T-cell (primary cell): ENCODE data around the gene KRTAP4-16. TPM values are rescaled to one million over a fixed set of nuclear protein-coding genes. Genes with fewer than 3 reads are reported as not detected.
"Not testable (repeated sequence)": the region's sequence is repeated elsewhere in the genome, so short reads cannot be mapped to it uniquely, and the experiment has no call there.

Source experiments
- ATAC-seq, 4 experiments: fragments of 200-7000 bp in 3 of 4; fragments of 150-1000 bp in 1 of 4; cut with Tn5 transposase; replicated peaks in 1 of 4; 1 replicate in 3 of 4; 2 replicates in 1 of 4; pipeline ENCODE4 v1.10.0; 2021; ENCODE audit warnings: moderate library complexity in 3 of 4, mild to moderate bottlenecking in 2 of 4, moderate number of reproducible peaks in 1 of 4
- CTCF ChIA-PET, 2 donors: fragments of 300-600 bp; sonication (Branson Sonifier 250); formaldehyde crosslinking; loops; one replicate each; lab custom pipeline; 2022; ENCODE audit warnings: antibody characterized with exemption in 2 of 2; lab: Charles Lee
- POLR2A ChIA-PET, 2 donors: fragments of 300-600 bp; sonication (Branson Sonifier 250); formaldehyde crosslinking; loops; one replicate each; lab custom pipeline; 2022; ENCODE audit warnings: antibody characterized with exemption in 2 of 2; lab: Charles Lee
- DNase-seq, 35 experiments: peaks; one replicate each; pipeline versions ENCODE4 v3.0.0 to v3.0.0-alpha.2; 2013 to 2023
- H3K27ac ChIP-seq: one replicate; pipeline ENCODE4 v1.5.1; 2013; ENCODE audit warnings: low read length
- H3K27me3 ChIP-seq, 2 experiments: replicated peaks in 1 of 2; 1 replicate in 1 of 2; 2 replicates in 1 of 2; pipeline versions ENCODE4 v1.6.1 to v1.7.0; 2013; ENCODE audit warnings: low read length in 1 of 2, mixed read lengths in 1 of 2; ENCODE audit not compliant: control insufficient read depth in 2 of 2, insufficient read depth in 2 of 2; ENCODE audit errors: extremely low read depth in 1 of 2
- H3K36me3 ChIP-seq, 2 donors: 1 replicate in 1 of 2; 2 replicates in 1 of 2; pipeline versions ENCODE4 v1.6.1 to v1.7.0; 2013; ENCODE audit warnings: low read length in 1 of 2; ENCODE audit not compliant: control insufficient read depth in 2 of 2, insufficient read depth in 1 of 2; ENCODE audit errors: extremely low read depth in 1 of 2
- H3K4me1 ChIP-seq, 2 experiments: 1 replicate in 1 of 2; 2 replicates in 1 of 2; pipeline versions ENCODE4 v1.6.1 to v1.7.0; 2013; ENCODE audit warnings: low read length in 2 of 2, mixed read lengths in 1 of 2; ENCODE audit not compliant: insufficient read depth in 2 of 2, control insufficient read depth in 1 of 2; ENCODE audit errors: extremely low read depth in 1 of 2
- H3K4me3 ChIP-seq, 2 donors: 1 replicate in 1 of 2; 2 replicates in 1 of 2; pipeline versions ENCODE4 v1.5.1 to v1.7.0; 2013; ENCODE audit warnings: mild to moderate bottlenecking in 2 of 2, low read length in 1 of 2, moderate library complexity in 1 of 2; ENCODE audit not compliant: control insufficient read depth in 1 of 2; ENCODE audit errors: extremely low read depth in 1 of 2
- H3K9me3 ChIP-seq: 2 replicates; pipeline ENCODE4 v1.7.0; 2013
- H3K27ac Mint-ChIP-seq, 2 donors: one replicate each; pipeline ENCODE4 v1.8.0; 2020 to 2021; ENCODE audit warnings: mild to moderate bottlenecking in 2 of 2, mixed read lengths in 2 of 2
- H3K27me3 Mint-ChIP-seq, 2 donors: one replicate each; pipeline ENCODE4 v1.8.0; 2021 to 2022; ENCODE audit warnings: mixed read lengths in 2 of 2
- H3K36me3 Mint-ChIP-seq: one replicate; pipeline ENCODE4 v1.8.0; 2021; ENCODE audit warnings: mixed read lengths
- H3K4me1 Mint-ChIP-seq, 3 donors: one replicate each; pipeline ENCODE4 v1.8.0; 2020 to 2022; ENCODE audit warnings: mixed read lengths in 3 of 3, mild to moderate bottlenecking in 1 of 3
- H3K4me3 Mint-ChIP-seq, 3 donors: one replicate each; pipeline ENCODE4 v1.8.0; 2020 to 2022; ENCODE audit warnings: mild to moderate bottlenecking in 3 of 3, mixed read lengths in 3 of 3, moderate library complexity in 3 of 3
- H3K9me3 Mint-ChIP-seq, 3 donors: one replicate each; pipeline ENCODE4 v1.8.0; 2020 to 2022; ENCODE audit warnings: mixed read lengths in 3 of 3
- WGBS: methylation state at CpG from one replicate; pipeline ENCODE4 v1.1.5; 2013; ENCODE audit warnings: missing lambda C conversion rate; ENCODE audit not compliant: insufficient coverage; 5-methylcytosine and 5-hydroxymethylcytosine counted together
- total RNA-seq, 35 experiments: library from RNA in 6 of 35; stranded (reverse) in 6 of 35; fragments of 120-200 nt in 1 of 35; gene quantifications; one replicate each; pipeline versions ENCODE4 v1.2.1 to v1.2.4 and lab custom pipeline; 2013 to 2026

Gene KRTAP4-16
- total RNA-seq, 5 donors from 2014 or later (not counting 1 experiment from before 2014, with no cell fraction given), result not detected

DNA sequence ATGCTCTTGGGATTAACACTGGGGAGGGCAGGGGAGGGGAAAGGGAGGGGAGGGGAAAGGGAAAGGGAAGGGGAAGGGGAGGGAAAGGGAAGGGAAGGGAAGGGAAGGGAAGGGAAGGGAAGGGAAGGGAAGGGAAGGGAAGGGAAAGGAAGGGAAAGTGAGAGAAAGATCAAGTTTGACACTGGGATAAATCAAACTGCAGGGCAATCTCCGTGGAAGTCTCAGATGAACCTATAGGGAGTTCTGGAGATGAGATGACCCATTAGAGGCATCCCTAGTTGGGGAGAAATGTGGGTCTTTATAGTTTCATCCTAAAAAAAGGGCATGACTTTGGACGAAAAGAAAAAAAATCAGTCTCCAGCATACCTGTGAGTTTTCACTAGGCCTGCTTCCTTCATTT, 19.7 kb upstream of the KRTAP4-16 start:
- H3K27ac ChIP-seq, result no peak overlapping the region
- no peaks in the 10 kb centered on the region for H3K9me3 ChIP-seq
- H3K36me3 Mint-ChIP-seq, result no peaks in the 10 kb centered on the region
- H3K4me1 ChIP-seq, result peaks cover 20 to 24% of the 10 kb centered on the region in 2 experiments
- peaks cover 0 to 3% (median 0%) of the 10 kb centered on the region in 3 donors for H3K9me3 Mint-ChIP-seq
- peaks cover 47 to 68% (median 65%) of the 10 kb centered on the region in 3 donors for H3K4me1 Mint-ChIP-seq
- H3K4me3 Mint-ChIP-seq, result no peak overlapping the region
- no peak overlapping the region for H3K27ac Mint-ChIP-seq
- whole genome bisulfite sequencing, result 83% methylated on average over 1 of the region's 2 CpGs
- no peaks in the 10 kb centered on the region for H3K36me3 ChIP-seq
- H3K27me3 ChIP-seq, result no peaks in the 10 kb centered on the region
- POLR2A ChIA-PET, result no interaction called here
- ATAC-seq (no peak), DNase-seq (no peak)
- H3K4me3 ChIP-seq, result no peak overlapping the region
- peaks cover 0 to 4% of the 10 kb centered on the region in 2 donors for H3K27me3 Mint-ChIP-seq
- CTCF ChIA-PET, result no interaction called here

GRCh38 chr17:41119696-41120690, 18.0 kb upstream of the KRTAP4-16 start:
- H3K36me3 ChIP-seq, H3K9me3 ChIP-seq, CTCF ChIA-PET, H3K9me3 Mint-ChIP-seq, POLR2A ChIA-PET, H3K27me3 ChIP-seq, H3K27me3 Mint-ChIP-seq, H3K36me3 Mint-ChIP-seq, H3K4me3 ChIP-seq: not testable (repeated sequence)
- Histone ChIP-seq H3K27ac (peak overlapping the region; percentile 36), H3K4me1 (peaks cover 14% of the 10 kb centered on the region in 2 experiments)
- WGBS, result no CpG with 5 or more reads among the region's 11 CpGs
- DNase-seq (peak in 2 of 35 experiments; percentile 7 to 33), ATAC-seq (peak; percentile 69 to 93 (median 88))
- peaks cover 34 to 57% (median 52%) of the 10 kb centered on the region in 3 donors for H3K4me1 Mint-ChIP-seq
- H3K27ac Mint-ChIP-seq, result peak overlapping the region; percentile 4 to 88
- H3K4me3 Mint-ChIP-seq, result peak overlapping the region; percentile 19 to 57 (median 45)

DNA sequence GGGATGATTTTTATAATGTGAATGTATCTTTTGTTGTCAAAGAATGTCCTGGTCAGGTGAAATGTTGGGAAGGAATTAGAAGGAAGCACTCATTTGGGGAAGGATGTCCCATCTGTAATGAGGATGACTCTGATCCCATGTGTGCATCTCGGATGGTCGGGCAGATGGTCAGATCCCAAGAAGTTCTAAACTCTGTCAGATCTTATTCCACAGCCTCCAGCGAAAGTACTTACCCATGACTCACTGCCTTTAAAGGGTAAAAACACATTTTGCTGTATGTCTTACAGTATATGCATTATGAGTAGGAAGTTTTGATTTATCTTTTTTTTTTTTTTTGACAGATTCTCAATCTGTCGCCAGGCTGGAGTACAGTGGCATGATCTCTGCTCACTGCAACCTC, 16.7 kb upstream of the KRTAP4-16 start:
- Histone ChIP-seq H3K27me3 (peaks cover 0 to 7% of the 10 kb centered on the region in 2 experiments), H3K27ac (no peak overlapping the region), H3K4me1 (peaks cover 7 to 11% of the 10 kb centered on the region in 2 experiments), H3K9me3 (no peaks in the 10 kb centered on the region), H3K36me3 (no peaks in the 10 kb centered on the region), H3K4me3 (no peak overlapping the region)
- Mint-ChIP-seq H3K9me3 (peaks cover 0 to 3% (median 0%) of the 10 kb centered on the region in 3 donors), H3K27ac (no peak overlapping the region), H3K36me3 (no peaks in the 10 kb centered on the region), H3K4me3 (no peak overlapping the region), H3K27me3 (peaks cover 6 to 7% of the 10 kb centered on the region in 2 donors), H3K4me1 (peaks cover 24 to 46% (median 40%) of the 10 kb centered on the region in 3 donors)
- WGBS, result no CpG with 5 or more reads among the region's 4 CpGs
- ChIA-PET CTCF (no interaction called here), POLR2A (no interaction called here)
- ATAC-seq (no peak), DNase-seq (no peak)

DNA sequence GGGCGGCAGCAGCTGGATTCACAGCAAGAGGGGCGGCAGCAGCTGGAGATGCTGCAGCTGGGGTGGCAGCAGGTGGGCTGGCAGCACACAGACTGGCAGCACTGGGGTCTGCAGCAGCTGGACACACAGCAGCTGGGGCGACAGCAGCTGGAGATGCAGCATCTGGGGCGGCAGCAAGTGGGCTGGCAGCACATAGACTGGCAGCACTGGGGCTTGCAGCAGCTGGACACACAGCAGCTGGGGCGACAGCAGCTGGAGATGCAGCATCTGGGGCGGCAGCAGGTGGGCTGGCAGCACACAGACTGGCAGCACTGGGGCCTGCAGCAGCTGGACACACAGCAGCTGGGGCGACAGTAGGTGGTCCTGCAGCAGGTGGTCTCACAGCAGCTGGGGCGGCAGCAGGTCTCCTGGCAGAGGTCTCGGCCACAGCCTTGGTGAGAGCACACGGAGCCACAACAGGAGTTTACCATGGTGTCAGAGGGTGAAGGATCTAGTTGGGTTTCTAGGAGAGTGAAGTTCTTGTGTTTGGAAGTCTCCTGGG, 15.9 kb upstream of the KRTAP4-16 start, which contains the start of gene KRTAP4-11:
TSS of gene KRTAP4-11 (minus strand) at position 528 of the 541 bp plus-strand sequence. CDS start at position 470, 58 bp downstream.
- H3K4me3 Mint-ChIP-seq, H3K27me3 Mint-ChIP-seq, H3K36me3 ChIP-seq, CTCF ChIA-PET, H3K9me3 ChIP-seq, DNase-seq, POLR2A ChIA-PET, H3K27ac Mint-ChIP-seq, H3K27me3 ChIP-seq, H3K4me3 ChIP-seq, H3K9me3 Mint-ChIP-seq, H3K4me1 ChIP-seq, ATAC-seq, H3K27ac ChIP-seq, H3K36me3 Mint-ChIP-seq: not testable (repeated sequence)
- H3K4me1 Mint-ChIP-seq, result peaks cover 18 to 39% (median 34%) of the 10 kb centered on the region in 3 donors
- 88% methylated on average over 8 of the region's 10 CpGs for WGBS

GRCh38 chr17:41116297-41116696, 14.3 kb upstream of the KRTAP4-16 start:
- Mint-ChIP-seq H3K4me3 (no peak overlapping the region), H3K27ac (peak overlapping the region in 1 of 2 donors; percentile 12), H3K4me1 (peaks cover 15 to 30% (median 26%) of the 10 kb centered on the region in 3 donors), H3K27me3 (peaks cover 7% of the 10 kb centered on the region in 2 donors), H3K36me3 (peaks cover 4% of the 10 kb centered on the region), H3K9me3 (peaks cover 0 to 6% (median 0%) of the 10 kb centered on the region in 3 donors)
- H3K27me3 ChIP-seq, result peaks cover 0 to 7% of the 10 kb centered on the region in 2 experiments
- no peak overlapping the region for H3K4me3 ChIP-seq
- no peak for ATAC-seq
- DNase-seq, result no peak
- no peaks in the 10 kb centered on the region for H3K36me3 ChIP-seq
- no peaks in the 10 kb centered on the region for H3K9me3 ChIP-seq
- H3K27ac ChIP-seq, result no peak overlapping the region
- 29% methylated on average over 1 of the region's 5 CpGs for WGBS
- ChIA-PET CTCF (interaction anchor here in 1 of 2 donors (0.6 kb wide), 1 partner anchor 778 kb away, joined by 3 read pairs; no protein-coding TSS in a partner anchor), POLR2A (no interaction called here)
- H3K4me1 ChIP-seq, result peaks cover 3 to 7% of the 10 kb centered on the region in 2 experiments

DNA sequence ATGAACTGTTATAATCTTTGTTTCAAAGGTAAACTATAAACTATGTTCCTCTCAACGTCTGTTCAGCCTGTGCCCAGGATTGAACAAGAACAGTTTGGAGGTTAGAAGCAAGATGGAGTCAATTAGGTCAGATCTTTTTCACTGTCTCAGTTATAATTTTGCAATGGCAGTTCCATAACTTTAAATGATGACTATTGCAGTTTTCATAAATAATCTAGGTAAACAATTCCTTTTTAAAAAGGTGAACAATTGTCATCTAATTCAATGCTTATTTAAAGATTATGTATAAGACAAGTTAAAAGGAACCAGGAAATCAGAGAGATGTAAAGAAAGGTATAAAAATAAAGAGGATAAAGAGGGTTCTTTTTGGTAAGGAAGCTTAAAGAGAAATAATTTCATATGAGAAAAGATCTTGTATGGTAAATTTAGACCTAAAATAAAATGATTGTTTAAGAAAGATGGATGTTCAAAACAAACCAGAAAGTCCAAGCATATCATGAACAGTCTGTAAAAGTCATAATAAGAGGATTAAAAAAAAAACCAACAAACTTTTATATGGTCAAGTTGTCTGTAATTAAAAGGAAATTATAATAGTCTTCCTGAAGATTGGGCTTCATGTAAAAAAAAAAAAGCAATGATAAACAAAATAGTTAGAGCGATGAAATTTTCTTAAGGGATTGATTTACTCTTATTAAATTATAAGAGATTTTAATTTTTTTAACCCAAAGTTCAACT, 9.3 kb upstream of the KRTAP4-16 start:
- Mint-ChIP-seq H3K27me3 (peaks cover 0 to 8% of the 10 kb centered on the region in 2 donors), H3K4me1 (peaks cover 3 to 10% (median 7%) of the 10 kb centered on the region in 3 donors), H3K27ac (no peak overlapping the region), H3K4me3 (no peak overlapping the region), H3K9me3 (peaks cover 0 to 11% (median 0%) of the 10 kb centered on the region in 3 donors), H3K36me3 (peaks cover 8% of the 10 kb centered on the region)
- ChIA-PET CTCF (no interaction called here), POLR2A (no interaction called here)
- no peak for ATAC-seq
- Histone ChIP-seq H3K27ac (no peak overlapping the region), H3K27me3 (peaks cover 0 to 6% of the 10 kb centered on the region in 2 experiments), H3K36me3 (no peaks in the 10 kb centered on the region), H3K4me1 (no peaks in the 10 kb centered on the region), H3K4me3 (no peak overlapping the region), H3K9me3 (no peaks in the 10 kb centered on the region)
- WGBS, result no CpG with 5 or more reads among the region's 2 CpGs
- DNase-seq, result no peak
